A673 (cell line): Measurements from ENCODE around the gene ENTPD2. TPM values are rescaled to one million over a fixed set of nuclear protein-coding genes. Genes with fewer than 3 reads are reported as not detected.

Source experiments
- BruUV-seq: library from RNA; stranded (reverse); fragments of 400-500 nt; replicated peaks from 2 replicates; lab custom pipeline; 2021; lab: Mats Ljungman, UMichigan
- CTCF ChIA-PET: fragments of 300-600 bp; sonication (Branson Sonifier 250); formaldehyde crosslinking; loops from one replicate; lab custom pipeline; 2022; ENCODE audit warnings: antibody characterized with exemption; lab: Charles Lee
- POLR2A ChIA-PET: fragments of 300-600 bp; sonication (Branson Sonifier 250); formaldehyde crosslinking; loops from one replicate; lab custom pipeline; 2022; ENCODE audit warnings: antibody characterized with exemption; ENCODE audit not compliant: low non-redundant PET; lab: Charles Lee
- DNase-seq: peaks from one replicate; pipeline ENCODE4 v3.0.0-alpha.2; 2015; ENCODE audit warnings: low spot score
- H3K27ac ChIP-seq: fragments of 200-600 bp; sonication (generic); 2 replicates; pipeline ENCODE4 v1.5.1; 2016; ENCODE audit warnings: mixed run types, low read depth, mild to moderate bottlenecking, mixed read lengths, antibody characterized with exemption, low read length; ENCODE audit not compliant: poor library complexity, severe bottlenecking
- H3K27me3 ChIP-seq: fragments of 200-600 bp; sonication (generic); replicated peaks from 2 replicates; pipeline ENCODE4 v1.6.1; 2017; ENCODE audit warnings: mixed run types, low read depth, mild to moderate bottlenecking, mixed read lengths, antibody characterized with exemption, low read length; ENCODE audit not compliant: insufficient read depth, poor library complexity
- H3K36me3 ChIP-seq: fragments of 200-600 bp; sonication (generic); 2 replicates; pipeline ENCODE4 v1.6.1; 2016; ENCODE audit warnings: mixed run types, mild to moderate bottlenecking, mixed read lengths, antibody characterized with exemption, low read length; ENCODE audit not compliant: insufficient read depth, poor library complexity, severe bottlenecking
- H3K4me1 ChIP-seq: fragments of 200-600 bp; sonication (generic); 2 replicates; pipeline ENCODE4 v1.6.1; 2017; ENCODE audit warnings: mixed run types, mild to moderate bottlenecking, mixed read lengths, antibody characterized with exemption, low read length; ENCODE audit not compliant: insufficient read depth, poor library complexity, severe bottlenecking
- H3K4me3 ChIP-seq: fragments of 200-600 bp; sonication (generic); 2 replicates; pipeline ENCODE4 v1.5.1; 2016; ENCODE audit warnings: low read depth, mixed run types, mild to moderate bottlenecking, mixed read lengths, low read length; ENCODE audit not compliant: poor library complexity, severe bottlenecking
- H3K9me3 ChIP-seq: fragments of 200-600 bp; sonication (generic); 2 replicates; pipeline ENCODE4 v1.6.1; 2016; ENCODE audit warnings: mixed run types, low read depth, mild to moderate bottlenecking, mixed read lengths, antibody characterized with exemption, low read length; ENCODE audit not compliant: poor library complexity, severe bottlenecking
- EZH2 ChIP-seq: fragments of 200-600 bp; sonication (generic); IDR thresholded peaks from 2 replicates; pipeline ENCODE4 v1.6.1; 2017; ENCODE audit warnings: borderline replicate concordance, low read depth, mild to moderate bottlenecking, mixed read lengths, antibody characterized with exemption, low read length; ENCODE audit not compliant: poor library complexity, severe bottlenecking
- intact Hi-C: fragments of 100-400 bp; cut with micrococcal nuclease; formaldehyde crosslinking; loops from one replicate; pipeline ENCODE4 v1.10.0; 2022; ENCODE audit not compliant: unreplicated experiment
- total RNA-seq: library from RNA; stranded (reverse); gene quantifications from 2 replicates; pipeline ENCODE4 v1.2.3, GENCODE V29; 2021
- TF ChIP-seq, protein P1 (sequence below): fragments of 300-800, 200-600 bp; sonication (generic); conservative IDR thresholded peaks from 2 replicates; pipeline ENCODE4 v1.5.1; 2017; ENCODE audit warnings: low read depth, mild to moderate bottlenecking, antibody characterized with exemption, low read length, moderate library complexity, mixed read lengths

Gene ENTPD2
- total RNA-seq, 1 experiment from 2014 or later: not detected

DNA sequence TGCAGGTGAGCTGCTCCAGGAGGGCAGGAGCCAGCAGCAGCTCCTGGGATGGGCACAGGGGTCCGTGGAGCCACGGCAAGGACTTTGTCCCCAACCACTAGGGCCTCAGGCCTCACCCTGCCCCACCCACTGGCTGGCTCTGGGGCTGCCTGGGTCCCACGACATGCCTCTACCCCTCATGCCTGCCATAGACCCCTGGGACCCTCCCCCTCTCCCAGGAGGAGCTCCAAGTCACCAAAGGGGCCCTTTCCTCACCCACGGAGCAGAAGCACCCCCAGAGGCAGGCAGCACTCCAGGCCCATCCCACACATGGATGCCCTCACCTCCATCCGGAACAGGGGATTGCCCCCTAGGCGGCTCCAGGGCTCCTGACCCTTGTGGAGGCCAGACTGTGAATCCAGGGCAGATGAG lies 32.3 kb downstream of the ENTPD2 start:
- TF ChIP-seq, protein P1, sequence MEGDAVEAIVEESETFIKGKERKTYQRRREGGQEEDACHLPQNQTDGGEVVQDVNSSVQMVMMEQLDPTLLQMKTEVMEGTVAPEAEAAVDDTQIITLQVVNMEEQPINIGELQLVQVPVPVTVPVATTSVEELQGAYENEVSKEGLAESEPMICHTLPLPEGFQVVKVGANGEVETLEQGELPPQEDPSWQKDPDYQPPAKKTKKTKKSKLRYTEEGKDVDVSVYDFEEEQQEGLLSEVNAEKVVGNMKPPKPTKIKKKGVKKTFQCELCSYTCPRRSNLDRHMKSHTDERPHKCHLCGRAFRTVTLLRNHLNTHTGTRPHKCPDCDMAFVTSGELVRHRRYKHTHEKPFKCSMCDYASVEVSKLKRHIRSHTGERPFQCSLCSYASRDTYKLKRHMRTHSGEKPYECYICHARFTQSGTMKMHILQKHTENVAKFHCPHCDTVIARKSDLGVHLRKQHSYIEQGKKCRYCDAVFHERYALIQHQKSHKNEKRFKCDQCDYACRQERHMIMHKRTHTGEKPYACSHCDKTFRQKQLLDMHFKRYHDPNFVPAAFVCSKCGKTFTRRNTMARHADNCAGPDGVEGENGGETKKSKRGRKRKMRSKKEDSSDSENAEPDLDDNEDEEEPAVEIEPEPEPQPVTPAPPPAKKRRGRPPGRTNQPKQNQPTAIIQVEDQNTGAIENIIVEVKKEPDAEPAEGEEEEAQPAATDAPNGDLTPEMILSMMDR: no peak
- no peak for TF ChIP-seq EZH2
- BruUV-seq: no TSS peak
- DNase-seq: no peak
- intact Hi-C loops: no loop called here
- H3K9me3 ChIP-seq: no peaks in the 10 kb centered on the region
- POLR2A ChIA-PET: interaction anchor here (0.6 kb wide), 1 partner anchor 13 kb away, joined by 4 read pairs; no protein-coding TSS in a partner anchor
- no peak overlapping the region for H3K4me3 ChIP-seq
- H3K4me1 ChIP-seq: no peaks in the 10 kb centered on the region
- H3K27ac ChIP-seq: no peak overlapping the region
- no peaks in the 10 kb centered on the region for H3K27me3 ChIP-seq
- CTCF ChIA-PET: interaction anchor here (0.5 to 0.9 kb wide), 2 partner anchors 43 to 215 kb away, joined by 3 read pairs; no protein-coding TSS in a partner anchor
- H3K36me3 ChIP-seq: peaks cover 4% of the 10 kb centered on the region

- H3K27me3 ChIP-seq: no peaks in the 10 kb centered on the region
- H3K4me3 ChIP-seq: no peak overlapping the region
- CTCF ChIA-PET: interaction anchor here (0.5 to 1.0 kb wide), 2 partner anchors 14 to 43 kb away, joined by 3 read pairs; no protein-coding TSS in a partner anchor
- H3K4me1 ChIP-seq: no peaks in the 10 kb centered on the region
- peaks cover 4% of the 10 kb centered on the region for H3K36me3 ChIP-seq
- BruUV-seq: no TSS peak
- H3K27ac ChIP-seq: no peak overlapping the region
- intact Hi-C loops: no loop called here
- TF ChIP-seq, protein P1: no peak
- TF ChIP-seq EZH2: no peak
- POLR2A ChIA-PET: no interaction called here
- no peak for DNase-seq
- H3K9me3 ChIP-seq: no peaks in the 10 kb centered on the region
These were observed 32.9 kb downstream of the ENTPD2 start for GRCh38 chr9:137020771-137021567.

DNA sequence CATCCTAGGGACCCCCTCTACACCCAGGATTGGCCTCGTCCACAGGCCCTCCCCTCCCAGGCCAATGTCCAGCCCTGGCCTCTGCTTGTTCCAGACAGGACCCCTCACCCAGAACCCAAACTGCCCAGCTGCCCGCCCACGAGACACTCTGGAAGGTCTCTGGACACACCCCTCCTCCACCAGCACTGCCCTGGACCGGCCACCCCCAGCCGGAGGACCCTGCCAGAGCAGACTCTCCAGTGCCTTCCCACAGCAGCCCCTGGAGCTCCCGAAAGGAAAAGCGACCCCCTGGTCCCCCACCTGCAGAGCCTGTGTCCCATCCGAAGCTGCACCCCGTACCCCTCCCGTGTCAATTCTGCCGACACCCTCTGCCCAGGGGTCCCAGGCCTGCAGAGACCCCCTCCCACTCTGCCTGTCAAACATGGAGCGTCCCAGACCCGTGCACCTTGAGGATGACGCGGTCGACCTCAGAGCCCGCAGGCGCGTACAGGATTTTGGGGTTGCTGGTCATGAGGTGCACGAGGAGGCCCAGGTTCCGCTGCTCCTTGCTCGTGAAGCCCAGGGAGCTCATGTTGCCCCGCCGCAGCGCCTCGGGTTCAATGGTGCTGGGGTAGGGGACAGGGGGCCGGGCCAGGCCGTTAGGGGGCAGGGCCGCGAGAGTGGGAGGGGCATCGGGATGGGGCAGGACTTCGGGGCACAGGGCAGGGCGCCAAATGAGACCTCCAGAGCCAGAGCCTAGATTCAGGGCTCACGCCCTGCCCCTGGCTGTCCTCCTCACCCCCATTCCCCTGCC lies 33.8 kb downstream of the ENTPD2 start:
- POLR2A ChIA-PET: interaction anchor here (0.6 kb wide), 1 partner anchor 124 kb away, joined by 3 read pairs; no protein-coding TSS in a partner anchor
- Histone ChIP-seq H3K9me3 (no peaks in the 10 kb centered on the region), H3K27me3 (no peaks in the 10 kb centered on the region), H3K4me3 (no peak overlapping the region), H3K36me3 (peaks cover 4% of the 10 kb centered on the region), H3K4me1 (no peaks in the 10 kb centered on the region), H3K27ac (no peak overlapping the region)
- no TSS peak for BruUV-seq
- no peak for DNase-seq
- TF ChIP-seq EZH2: no peak
- TF ChIP-seq, protein P1: no peak
- CTCF ChIA-PET: interaction anchor here (1.0 kb wide), 1 partner anchor 15 kb away, joined by 3 read pairs; no protein-coding TSS in a partner anchor
- intact Hi-C loops: no loop called here
